H9 (cell line): ENCODE measurements around the gene MARS1. TPM values are rescaled to one million over a fixed set of nuclear protein-coding genes. Genes with fewer than 3 reads are reported as not detected.

ENCODE experiments used
- DNase-seq: peaks from one replicate; pipeline ENCODE4 v3.0.0-alpha.2; 2017
- H2AFZ ChIP-seq: one replicate; pipeline ENCODE4 v1.6.1; 2013; ENCODE audit warnings: mild to moderate bottlenecking, low read length, control low read depth, moderate library complexity
- H2AK5ac ChIP-seq: 2 replicates; pipeline ENCODE4 v1.6.1; 2013; ENCODE audit warnings: low read length, control low read depth, mixed read lengths; ENCODE audit not compliant: insufficient read length
- H2BK120ac ChIP-seq: one replicate; pipeline ENCODE4 v1.6.1; 2013; ENCODE audit warnings: low read depth, mild to moderate bottlenecking, low read length, control low read depth, inconsistent platforms; ENCODE audit not compliant: poor library complexity, severe bottlenecking
- H2BK12ac ChIP-seq: 2 replicates; pipeline ENCODE4 v1.6.1; 2013; ENCODE audit warnings: low read length, control low read depth, mixed read lengths, low read depth; ENCODE audit not compliant: insufficient read length
- H2BK15ac ChIP-seq: 2 replicates; pipeline ENCODE4 v1.6.1; 2013; ENCODE audit warnings: low read depth, low read length, control low read depth
- H2BK20ac ChIP-seq: one replicate; pipeline ENCODE4 v1.6.1; 2013; ENCODE audit warnings: low read depth, mild to moderate bottlenecking, low read length, control low read depth, inconsistent platforms; ENCODE audit not compliant: poor library complexity, severe bottlenecking
- H2BK5ac ChIP-seq: 2 replicates; pipeline ENCODE4 v1.6.1; 2013; ENCODE audit warnings: low read length, control low read depth, mixed read lengths; ENCODE audit not compliant: insufficient read length
- H3K14ac ChIP-seq: 2 replicates; pipeline ENCODE4 v1.6.1; 2013; ENCODE audit warnings: low read length, control low read depth; ENCODE audit not compliant: insufficient read depth
- H3K18ac ChIP-seq: 2 replicates; pipeline ENCODE4 v1.6.1; 2013; ENCODE audit warnings: low read depth, mild to moderate bottlenecking, mixed read lengths, low read length, control low read depth; ENCODE audit not compliant: insufficient read length
- H3K23ac ChIP-seq: 2 replicates; pipeline ENCODE4 v1.6.1; 2013; ENCODE audit warnings: low read length, control low read depth, mixed read lengths, low read depth; ENCODE audit not compliant: insufficient read length
- H3K23me2 ChIP-seq: 2 replicates; pipeline ENCODE4 v1.6.1; 2013; ENCODE audit warnings: low read depth, mild to moderate bottlenecking, mixed read lengths, low read length, control low read depth; ENCODE audit not compliant: insufficient read length, poor library complexity, severe bottlenecking
- H3K27ac ChIP-seq: 2 replicates; pipeline ENCODE4 v1.5.1; 2013; ENCODE audit warnings: low read length, control low read depth, mixed read lengths, low read depth; ENCODE audit not compliant: insufficient read length
- H3K27me3 ChIP-seq: 2 replicates; pipeline ENCODE4 v1.6.1; 2013; ENCODE audit warnings: low read length, control low read depth, inconsistent platforms; ENCODE audit not compliant: insufficient read depth
- H3K4ac ChIP-seq: 2 replicates; pipeline ENCODE4 v1.6.1; 2013; ENCODE audit warnings: low read depth, mild to moderate bottlenecking, control low read depth, inconsistent platforms, low read length, moderate library complexity
- H3K4me1 ChIP-seq: 2 replicates; pipeline ENCODE4 v1.6.1; 2013; ENCODE audit warnings: low read length, control low read depth, inconsistent platforms; ENCODE audit not compliant: insufficient read depth
- H3K4me2 ChIP-seq: 2 replicates; pipeline ENCODE4 v1.6.1; 2013; ENCODE audit warnings: low read length, control low read depth, mixed read lengths; ENCODE audit not compliant: insufficient read length, insufficient read depth
- H3K56ac ChIP-seq: 2 replicates; pipeline ENCODE4 v1.6.1; 2013; ENCODE audit warnings: low read depth, mild to moderate bottlenecking, mixed read lengths, low read length, control low read depth; ENCODE audit not compliant: insufficient read length
- H3K79me1 ChIP-seq: 2 replicates; pipeline ENCODE4 v1.6.1; 2013; ENCODE audit warnings: low read depth, mild to moderate bottlenecking, moderate library complexity, low read length, control low read depth, inconsistent platforms; ENCODE audit not compliant: insufficient read depth, poor library complexity, severe bottlenecking
- H3K79me2 ChIP-seq: 2 replicates; pipeline ENCODE4 v1.6.1; 2013; ENCODE audit warnings: low read length, control low read depth, inconsistent platforms; ENCODE audit not compliant: insufficient read depth
- H3K9ac ChIP-seq: 2 replicates; pipeline ENCODE4 v1.6.1; 2013; ENCODE audit warnings: low read length, control low read depth, mixed read lengths; ENCODE audit not compliant: insufficient read length; ENCODE audit errors: extremely low read depth
- H3K9me3 ChIP-seq: one replicate; pipeline ENCODE4 v1.6.1; 2013; ENCODE audit warnings: low read depth, low read length, inconsistent platforms; ENCODE audit not compliant: control insufficient read depth
- H3T11ph ChIP-seq: one replicate; pipeline ENCODE4 v1.6.1; 2013; ENCODE audit warnings: mild to moderate bottlenecking, low read length, control low read depth, inconsistent platforms
- H4K20me1 ChIP-seq: one replicate; pipeline ENCODE4 v1.6.1; 2013; ENCODE audit not compliant: control insufficient read depth, insufficient read length, insufficient read depth
- H4K5ac ChIP-seq: 2 replicates; pipeline ENCODE4 v1.6.1; 2013; ENCODE audit warnings: low read depth, mild to moderate bottlenecking, mixed read lengths, low read length, control low read depth; ENCODE audit not compliant: insufficient read length
- H4K8ac ChIP-seq: replicated peaks from 2 replicates; pipeline ENCODE4 v1.6.1; 2013; ENCODE audit warnings: low read length, control low read depth, mixed read lengths, low read depth; ENCODE audit not compliant: insufficient read length
- H4K91ac ChIP-seq: 2 replicates; pipeline ENCODE4 v1.6.1; 2013; ENCODE audit warnings: low read depth, mild to moderate bottlenecking, moderate library complexity, mixed read lengths, low read length, control low read depth; ENCODE audit not compliant: insufficient read length
- H3K27ac Mint-ChIP-seq, 3 experiments: 2 replicates in 2 of 3; 3 replicates in 1 of 3; pipeline ENCODE4 v1.8.0; 2020 to 2021; ENCODE audit warnings: mixed read lengths in 3 of 3, mild to moderate bottlenecking in 1 of 3, moderate library complexity in 1 of 3
- H3K27me3 Mint-ChIP-seq: 2 replicates; pipeline ENCODE4 v1.8.0; 2021; ENCODE audit warnings: low read depth, mild to moderate bottlenecking, moderate library complexity, mixed read lengths
- H3K36me3 Mint-ChIP-seq, 3 experiments: 2 replicates in 2 of 3; 3 replicates in 1 of 3; pipeline ENCODE4 v1.8.0; 2020 to 2021; ENCODE audit warnings: low read depth in 3 of 3, mixed read lengths in 3 of 3; ENCODE audit not compliant: insufficient read depth in 1 of 3
- H3K4me1 Mint-ChIP-seq, 2 experiments: 2 replicates each; pipeline ENCODE4 v1.8.0; 2020; ENCODE audit warnings: mixed read lengths in 2 of 2
- H3K4me3 Mint-ChIP-seq, 2 experiments: 2 replicates in 1 of 2; 3 replicates in 1 of 2; pipeline ENCODE4 v1.8.0; 2020 to 2021; ENCODE audit warnings: mild to moderate bottlenecking in 2 of 2, mixed read lengths in 2 of 2, moderate library complexity in 1 of 2
- H3K9me3 Mint-ChIP-seq, 2 experiments: 2 replicates in 1 of 2; 3 replicates in 1 of 2; pipeline ENCODE4 v1.8.0; 2020; ENCODE audit warnings: mild to moderate bottlenecking in 2 of 2, mixed read lengths in 2 of 2, moderate library complexity in 1 of 2
- WGBS: extraction: QIAGEN DNeasy Blood & Tissue Kit; methylation state at CpG from one replicate; pipeline ENCODE4 v1.1.7; 2013; ENCODE audit warnings: missing lambda C conversion rate, low lambda C conversion rate, mixed read lengths; ENCODE audit not compliant: insufficient read length; ENCODE audit errors: extremely low coverage; 5-methylcytosine and 5-hydroxymethylcytosine counted together
- total RNA-seq: library from RNA; stranded (reverse); gene quantifications from 2 replicates; pipeline ENCODE4 v1.2.1, GENCODE V29; 2021
- TF ChIP-seq, protein P1 (sequence below): fragments of 200-600 bp; sonication (generic); conservative IDR thresholded peaks from 3 replicates; pipeline ENCODE4 v1.8.0; 2021; ENCODE audit warnings: antibody characterized with exemption, mild to moderate bottlenecking

Gene MARS1
- total RNA-seq, 1 experiment from 2014 or later: 368 TPM

DNA sequence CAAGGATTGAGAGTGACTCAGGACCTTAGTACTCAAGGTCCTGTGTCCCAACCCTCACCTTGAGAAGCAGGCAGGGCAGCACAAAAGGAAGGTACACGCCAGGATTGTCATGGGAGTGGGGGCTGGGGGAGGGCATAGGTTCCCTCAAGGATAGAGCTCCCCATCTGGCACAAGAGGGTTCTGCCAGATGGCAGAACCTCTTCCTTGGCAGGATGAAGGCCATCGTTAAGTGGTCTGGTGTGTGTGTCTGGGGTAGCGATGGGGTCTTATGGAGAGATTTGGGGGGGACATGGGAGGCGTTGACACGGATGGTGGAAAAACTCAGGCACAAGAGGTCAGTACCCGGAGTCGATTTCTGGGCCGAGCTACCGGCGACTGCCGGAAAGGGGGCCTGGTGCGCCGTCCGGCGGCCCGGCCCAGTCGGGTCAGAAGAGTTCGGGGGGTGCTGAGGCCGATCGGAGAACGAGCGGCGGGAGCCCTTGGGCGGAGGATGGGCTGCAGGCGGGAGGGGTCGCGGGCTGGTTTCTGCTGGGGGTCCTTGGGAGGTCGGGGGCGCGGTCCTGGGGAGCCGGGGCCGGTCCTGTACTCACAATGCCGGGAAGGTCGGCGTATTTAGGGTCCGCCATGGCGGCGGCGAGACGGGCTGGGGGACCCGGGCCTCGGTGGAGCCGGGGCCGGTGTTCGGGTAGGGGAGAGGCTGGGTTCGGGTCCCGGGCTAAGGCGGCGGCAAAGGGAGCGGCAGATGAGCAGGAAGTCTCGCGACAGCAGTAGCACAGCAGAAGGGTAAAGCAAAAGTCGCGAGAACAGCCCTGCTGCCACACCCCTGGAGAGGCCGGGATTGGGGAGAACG, 58.8 kb downstream of the MARS1 start, which contains the start of gene DCTN2:
Gene DCTN2, minus strand, starts transcription at position 755 of the 850 bp plus-strand sequence. Its CDS starts 129 bp downstream, at position 626.
- H3K56ac ChIP-seq: no peak within 1 kb of the TSS
- DNase-seq: peak; percentile 99
- Mint-ChIP-seq H3K27me3 (peaks cover 22% of the 10 kb centered on the region), H3K9me3 (no peaks in the 10 kb centered on the region), H3K27ac (peak within 1 kb of the TSS; percentile 25 to 99 (median 57); a peak in 6 of 7 replicates), H3K4me1 (peaks cover 33 to 42% of the 10 kb centered on the region in 2 experiments), H3K4me3 (peak within 1 kb of the TSS; percentile 98 to 99), H3K36me3 (peaks cover 0 to 16% (median 9%) of the 10 kb centered on the region in 3 experiments; a peak in 5 of 7 replicates)
- H3K23me2 ChIP-seq: peaks cover 16% of the 10 kb centered on the region
- H3K79me2 ChIP-seq: no peaks in the 10 kb centered on the region; the same call in 1 of the 2 replicates
- no CpG with 5 or more reads among the region's 56 CpGs for WGBS
- H2AK5ac ChIP-seq: no peak within 1 kb of the TSS
- no peak within 1 kb of the TSS for H2BK15ac ChIP-seq
- peak within 1 kb of the TSS; percentile 89 for H3K14ac ChIP-seq
- no peaks in the 10 kb centered on the region for H3K9me3 ChIP-seq
- peaks cover 14% of the 10 kb centered on the region for H3K79me1 ChIP-seq
- no peaks in the 10 kb centered on the region; the same call in 1 of the 2 replicates for H3K27me3 ChIP-seq
- no peak within 1 kb of the TSS for H2BK5ac ChIP-seq
- TF ChIP-seq, protein P1, sequence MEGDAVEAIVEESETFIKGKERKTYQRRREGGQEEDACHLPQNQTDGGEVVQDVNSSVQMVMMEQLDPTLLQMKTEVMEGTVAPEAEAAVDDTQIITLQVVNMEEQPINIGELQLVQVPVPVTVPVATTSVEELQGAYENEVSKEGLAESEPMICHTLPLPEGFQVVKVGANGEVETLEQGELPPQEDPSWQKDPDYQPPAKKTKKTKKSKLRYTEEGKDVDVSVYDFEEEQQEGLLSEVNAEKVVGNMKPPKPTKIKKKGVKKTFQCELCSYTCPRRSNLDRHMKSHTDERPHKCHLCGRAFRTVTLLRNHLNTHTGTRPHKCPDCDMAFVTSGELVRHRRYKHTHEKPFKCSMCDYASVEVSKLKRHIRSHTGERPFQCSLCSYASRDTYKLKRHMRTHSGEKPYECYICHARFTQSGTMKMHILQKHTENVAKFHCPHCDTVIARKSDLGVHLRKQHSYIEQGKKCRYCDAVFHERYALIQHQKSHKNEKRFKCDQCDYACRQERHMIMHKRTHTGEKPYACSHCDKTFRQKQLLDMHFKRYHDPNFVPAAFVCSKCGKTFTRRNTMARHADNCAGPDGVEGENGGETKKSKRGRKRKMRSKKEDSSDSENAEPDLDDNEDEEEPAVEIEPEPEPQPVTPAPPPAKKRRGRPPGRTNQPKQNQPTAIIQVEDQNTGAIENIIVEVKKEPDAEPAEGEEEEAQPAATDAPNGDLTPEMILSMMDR: no peak; the same call in 2 of the 3 replicates
- peak within 1 kb of the TSS; percentile 73 for H3K4me2 ChIP-seq
- no peak within 1 kb of the TSS for H3T11ph ChIP-seq
- H2BK12ac ChIP-seq: no peak within 1 kb of the TSS
- H2BK20ac ChIP-seq: no peak within 1 kb of the TSS
- H3K4ac ChIP-seq: no peak within 1 kb of the TSS
- no peak within 1 kb of the TSS for H3K18ac ChIP-seq
- peaks cover 11% of the 10 kb centered on the region for H3K4me1 ChIP-seq
- H3K27ac ChIP-seq: no peak within 1 kb of the TSS
- no peaks in the 10 kb centered on the region for H4K20me1 ChIP-seq
- no peak within 1 kb of the TSS for H4K91ac ChIP-seq
- H2AFZ ChIP-seq: no peak within 1 kb of the TSS
- H3K23ac ChIP-seq: no peak within 1 kb of the TSS
- peak within 1 kb of the TSS; percentile 84 for H3K9ac ChIP-seq
- H2BK120ac ChIP-seq: no peak within 1 kb of the TSS
- H4K5ac ChIP-seq: no peak within 1 kb of the TSS
- H4K8ac ChIP-seq: no peak within 1 kb of the TSS
